Ectodermal cell (in vitro differentiated cells): ENCODE measurements around the gene CCDC50.

Experiments used
- H3K27ac ChIP-seq: 2 replicates; pipeline ENCODE4 v1.7.0; 2013; ENCODE audit warnings: mild to moderate bottlenecking, low read depth, low read length; ENCODE audit not compliant: insufficient read depth, poor library complexity, severe bottlenecking
- H3K27me3 ChIP-seq: 2 replicates; pipeline ENCODE4 v1.7.0; 2013; ENCODE audit warnings: mild to moderate bottlenecking, low read length; ENCODE audit not compliant: insufficient read depth, control insufficient read depth, poor library complexity, severe bottlenecking
- H3K36me3 ChIP-seq: one replicate; pipeline ENCODE4 v1.7.0; 2013; ENCODE audit warnings: low read length; ENCODE audit not compliant: control insufficient read depth, insufficient read depth
- H3K4me1 ChIP-seq: one replicate; pipeline ENCODE4 v1.7.0; 2013; ENCODE audit warnings: low read length; ENCODE audit not compliant: control insufficient read depth, insufficient read depth
- H3K4me3 ChIP-seq: 2 replicates; pipeline ENCODE4 v1.7.0; 2013; ENCODE audit warnings: low read depth, low read length, control low read depth; ENCODE audit not compliant: insufficient read depth
- H3K9me3 ChIP-seq: 2 replicates; pipeline ENCODE4 v1.7.0; 2013; ENCODE audit warnings: mild to moderate bottlenecking, low read length, moderate library complexity; ENCODE audit not compliant: control insufficient read depth
- WGBS, 2 experiments: methylation state at CpG; one replicate each; pipeline ENCODE4 v1.1.7; 2013; ENCODE audit warnings: missing lambda C conversion rate in 2 of 2; 5-methylcytosine and 5-hydroxymethylcytosine counted together

CCDC50 gene

GRCh38 chr3:191373327-191373726 lies 44.1 kb downstream of the CCDC50 start:
- Histone ChIP-seq H3K36me3 (peaks cover 8% of the 10 kb centered on the region), H3K27ac (no peak overlapping the region), H3K9me3 (no peaks in the 10 kb centered on the region), H3K27me3 (no peaks in the 10 kb centered on the region), H3K4me1 (no peaks in the 10 kb centered on the region), H3K4me3 (no peak overlapping the region)
- 100% methylated on average over 2 of the region's 4 CpGs for WGBS, 2 experiments

GRCh38 chr3:191376516-191377141 lies 47.4 kb downstream of the CCDC50 start:
- Histone ChIP-seq H3K36me3 (peaks cover 7% of the 10 kb centered on the region), H3K9me3 (no peaks in the 10 kb centered on the region), H3K4me3 (no peak overlapping the region), H3K27ac (no peak overlapping the region), H3K27me3 (no peaks in the 10 kb centered on the region), H3K4me1 (no peaks in the 10 kb centered on the region)
- 86 to 87% methylated on average over 7 of the region's 7 CpGs for WGBS, 2 experiments

- no peak overlapping the region for H3K4me3 ChIP-seq
- peaks cover 7% of the 10 kb centered on the region for H3K36me3 ChIP-seq
- no peaks in the 10 kb centered on the region for H3K9me3 ChIP-seq
- H3K4me1 ChIP-seq, result no peaks in the 10 kb centered on the region
- no peak overlapping the region for H3K27ac ChIP-seq
- no peaks in the 10 kb centered on the region for H3K27me3 ChIP-seq
Observed at GRCh38 chr3:191378142-191378812, 49.1 kb downstream of the CCDC50 start.

GRCh38 chr3:191379446-191379845 lies 50.3 kb downstream of the CCDC50 start:
- H3K36me3 ChIP-seq, result peaks cover 7% of the 10 kb centered on the region
- no peak overlapping the region for H3K4me3 ChIP-seq
- no peak overlapping the region for H3K27ac ChIP-seq
- no peaks in the 10 kb centered on the region for H3K4me1 ChIP-seq
- no peaks in the 10 kb centered on the region for H3K9me3 ChIP-seq
- WGBS, 2 experiments, result 74 to 88% methylated on average over 2 of the region's 2 CpGs
- no peaks in the 10 kb centered on the region for H3K27me3 ChIP-seq

- WGBS, 2 experiments, result 72 to 90% methylated on average over 1 to 2 of the region's 2 CpGs
- no peaks in the 10 kb centered on the region for H3K4me1 ChIP-seq
Observed at GRCh38 chr3:191380001-191380400, 50.8 kb downstream of the CCDC50 start.

GRCh38 chr3:191381303-191381702 lies 52.1 kb downstream of the CCDC50 start:
- no peaks in the 10 kb centered on the region for H3K27me3 ChIP-seq

More at GRCh38 chr3:191380001-191380400, 50.8 kb downstream of the CCDC50 start:
- no peak overlapping the region for H3K27ac ChIP-seq
- H3K4me3 ChIP-seq, result no peak overlapping the region
- H3K36me3 ChIP-seq, result peaks cover 7% of the 10 kb centered on the region
- no peaks in the 10 kb centered on the region for H3K9me3 ChIP-seq
- no peaks in the 10 kb centered on the region for H3K27me3 ChIP-seq

GRCh38 chr3:191382661-191383060 lies 53.5 kb downstream of the CCDC50 start:
- Histone ChIP-seq H3K4me3 (no peak overlapping the region), H3K4me1 (no peaks in the 10 kb centered on the region), H3K9me3 (no peaks in the 10 kb centered on the region), H3K36me3 (peaks cover 7% of the 10 kb centered on the region), H3K27me3 (no peaks in the 10 kb centered on the region), H3K27ac (no peak overlapping the region)
- WGBS, 2 experiments, result 68 to 76% methylated on average over 1 of the region's 1 CpG

More at GRCh38 chr3:191381303-191381702, 52.1 kb downstream of the CCDC50 start:
- Histone ChIP-seq H3K4me3 (no peak overlapping the region), H3K27ac (no peak overlapping the region), H3K36me3 (peaks cover 7% of the 10 kb centered on the region), H3K9me3 (no peaks in the 10 kb centered on the region), H3K4me1 (no peaks in the 10 kb centered on the region)
- 93 to 98% methylated on average over 7 of the region's 7 CpGs for WGBS, 2 experiments

- peaks cover 7% of the 10 kb centered on the region for H3K36me3 ChIP-seq
- H3K4me1 ChIP-seq, result no peaks in the 10 kb centered on the region
Observed at GRCh38 chr3:191383124-191383523, 53.9 kb downstream of the CCDC50 start.

GRCh38 chr3:191385101-191385500 lies 55.9 kb downstream of the CCDC50 start:
- Histone ChIP-seq H3K27ac (no peak overlapping the region), H3K4me3 (no peak overlapping the region), H3K36me3 (peaks cover 5% of the 10 kb centered on the region), H3K27me3 (no peaks in the 10 kb centered on the region), H3K9me3 (no peaks in the 10 kb centered on the region), H3K4me1 (no peaks in the 10 kb centered on the region)
- WGBS, 2 experiments, result 90 to 97% methylated on average over 3 of the region's 3 CpGs

More at GRCh38 chr3:191383124-191383523, 53.9 kb downstream of the CCDC50 start:
- H3K4me3 ChIP-seq, result no peak overlapping the region
- WGBS, 2 experiments, result 87 to 93% methylated on average over 3 of the region's 4 CpGs
- no peaks in the 10 kb centered on the region for H3K9me3 ChIP-seq
- H3K27me3 ChIP-seq, result no peaks in the 10 kb centered on the region
- H3K27ac ChIP-seq, result no peak overlapping the region

- Histone ChIP-seq H3K27me3 (no peaks in the 10 kb centered on the region), H3K36me3 (no peaks in the 10 kb centered on the region), H3K4me1 (no peaks in the 10 kb centered on the region), H3K27ac (no peak overlapping the region), H3K4me3 (no peak overlapping the region), H3K9me3 (no peaks in the 10 kb centered on the region)
- 93 to 94% methylated on average over 1 of the region's 1 CpG for WGBS, 2 experiments
Observed at GRCh38 chr3:191387441-191388077, 58.4 kb downstream of the CCDC50 start.
